Measurements from ENCODE around the gene NPLOC4. TPM values are rescaled to one million over a fixed set of nuclear protein-coding genes. Genes with fewer than 3 reads are reported as not detected.

The NPLOC4 gene
- total and polyA plus RNA-seq, 9 of the 15 experiments (the other 6 are each of a cell fraction or from before 2014, with no cell fraction given), result 1.5 to 116 (median 64.5) TPM

- no peak for TF ChIP-seq POU5F1 (IDR thresholded peaks at IDR 0.05; ENCODE audit: borderline replicate concordance, low read depth, low read length, partially characterized antibody)
Observed at GRCh38 chr17:81569986-81570514, 66.9 kb downstream of the NPLOC4 start (continued).

DNA sequence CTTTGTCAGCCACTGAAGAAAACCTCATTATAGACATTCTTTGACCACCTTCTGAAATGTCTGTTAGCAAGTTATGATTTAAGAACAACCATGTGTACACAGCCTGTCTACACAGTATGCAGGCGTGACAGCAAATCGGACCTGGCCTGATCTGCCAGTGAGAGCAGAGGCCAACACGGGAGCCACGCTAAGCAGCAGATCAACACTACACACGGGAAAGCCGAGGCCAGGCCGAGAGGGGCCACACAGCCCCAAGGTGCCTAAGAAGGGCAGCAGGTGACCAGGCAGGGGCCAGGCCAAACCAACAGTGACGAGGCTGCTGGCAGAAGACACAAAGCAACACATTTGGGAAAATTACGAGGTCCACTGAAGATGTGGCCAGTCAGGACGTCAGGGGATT is 68.5 kb downstream of the NPLOC4 start:
- Histone ChIP-seq H3K79me2 (ENCODE audit: control insufficient read depth, insufficient read depth, low read length) (no peaks in the 10 kb centered on the region), H3K9ac (ENCODE audit: insufficient read depth in 1 of 2, low read depth in 2 of 2, low read length in 2 of 2) (no peak overlapping the region), H3K4me1 (replicated peaks in 1 of 2; ENCODE audit: control insufficient read depth in 2 of 2, insufficient read depth in 2 of 2, low read length in 2 of 2) (peaks cover 0 to 3% of the 10 kb centered on the region in 2 experiments; a peak in 1 of 5 replicates), H3K9me3 (replicated peaks; ENCODE audit: control insufficient read depth, insufficient read depth, low read depth, low read length) (no peaks in the 10 kb centered on the region), H2AFZ (ENCODE audit: low read depth, low read length) (no peak overlapping the region), H3K4me2 (ENCODE audit: insufficient read depth, low read length) (no peak overlapping the region), H4K20me1 (replicated peaks; ENCODE audit: control insufficient read depth, insufficient read depth, low read length) (peaks cover 5% of the 10 kb centered on the region; the same call in 1 of the 2 replicates), H3K4me3 (no peak overlapping the region), H3K9me1 (ENCODE audit: control insufficient read depth, insufficient read depth, low read length) (no peaks in the 10 kb centered on the region), H3K36me3 (ENCODE audit: control insufficient read depth, insufficient read depth, low read length) (peaks cover 94% of the 10 kb centered on the region), H3K27me3 (ENCODE audit: control insufficient read depth in 2 of 2, insufficient read depth in 2 of 2, low read length in 2 of 2) (no peaks in the 10 kb centered on the region), H3K27ac (ENCODE audit: extremely low read depth, low read depth, low read length) (no peak overlapping the region)
- TF ChIP-seq POLR2G (IDR thresholded peaks at IDR 0.05; ENCODE audit: low read depth, low read length), result peak; percentile 34; the same call in 1 of the 2 replicates
- TF ChIP-seq, protein P1, sequence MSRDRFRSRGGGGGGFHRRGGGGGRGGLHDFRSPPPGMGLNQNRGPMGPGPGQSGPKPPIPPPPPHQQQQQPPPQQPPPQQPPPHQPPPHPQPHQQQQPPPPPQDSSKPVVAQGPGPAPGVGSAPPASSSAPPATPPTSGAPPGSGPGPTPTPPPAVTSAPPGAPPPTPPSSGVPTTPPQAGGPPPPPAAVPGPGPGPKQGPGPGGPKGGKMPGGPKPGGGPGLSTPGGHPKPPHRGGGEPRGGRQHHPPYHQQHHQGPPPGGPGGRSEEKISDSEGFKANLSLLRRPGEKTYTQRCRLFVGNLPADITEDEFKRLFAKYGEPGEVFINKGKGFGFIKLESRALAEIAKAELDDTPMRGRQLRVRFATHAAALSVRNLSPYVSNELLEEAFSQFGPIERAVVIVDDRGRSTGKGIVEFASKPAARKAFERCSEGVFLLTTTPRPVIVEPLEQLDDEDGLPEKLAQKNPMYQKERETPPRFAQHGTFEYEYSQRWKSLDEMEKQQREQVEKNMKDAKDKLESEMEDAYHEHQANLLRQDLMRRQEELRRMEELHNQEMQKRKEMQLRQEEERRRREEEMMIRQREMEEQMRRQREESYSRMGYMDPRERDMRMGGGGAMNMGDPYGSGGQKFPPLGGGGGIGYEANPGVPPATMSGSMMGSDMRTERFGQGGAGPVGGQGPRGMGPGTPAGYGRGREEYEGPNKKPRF (IDR thresholded peaks at IDR 0.05; ENCODE audit: low read depth, low read length), result no peak
- intact Hi-C loops (cut with micrococcal nuclease) (no loop called here), in situ Hi-C loops (cut with MboI) (no loop called here)
- ChIA-PET CTCF (ENCODE audit: low intra/inter-chr PET ratio) (no interaction called here), POLR2A (interaction anchor here (0.6 to 3.7 kb wide), 5 partner anchors 10 to 139 kb away, joined by 3 to 16 read pairs (median 3); partner anchors contain the start of gene FAAP100)
- no TSS peak for BruUV-seq (replicated peaks)
- FAIRE-seq, result no peak
- 96% methylated on average over 10 of the region's 10 CpGs for WGBS (ENCODE audit: insufficient coverage, low coverage, missing lambda C conversion rate)
- no peak for ATAC-seq
- no peak for DNase-seq (ENCODE audit: extremely low read depth in 1 of 4, low spot score in 3 of 4)

Data from K562 (cell line).